GM18520 (cell line): ENCODE results near the gene SPDYE17.
"Not testable (repeated sequence)": the region's sequence is repeated elsewhere in the genome, so short reads cannot be mapped to it uniquely, and the experiment has no call there.

ENCODE experiments used
- ATAC-seq: cut with Tn5 transposase; IDR thresholded peaks from one replicate; pipeline ENCODE4 v1.9.1; 2021; ENCODE audit not compliant: unreplicated experiment

The SPDYE17 gene

DNA sequence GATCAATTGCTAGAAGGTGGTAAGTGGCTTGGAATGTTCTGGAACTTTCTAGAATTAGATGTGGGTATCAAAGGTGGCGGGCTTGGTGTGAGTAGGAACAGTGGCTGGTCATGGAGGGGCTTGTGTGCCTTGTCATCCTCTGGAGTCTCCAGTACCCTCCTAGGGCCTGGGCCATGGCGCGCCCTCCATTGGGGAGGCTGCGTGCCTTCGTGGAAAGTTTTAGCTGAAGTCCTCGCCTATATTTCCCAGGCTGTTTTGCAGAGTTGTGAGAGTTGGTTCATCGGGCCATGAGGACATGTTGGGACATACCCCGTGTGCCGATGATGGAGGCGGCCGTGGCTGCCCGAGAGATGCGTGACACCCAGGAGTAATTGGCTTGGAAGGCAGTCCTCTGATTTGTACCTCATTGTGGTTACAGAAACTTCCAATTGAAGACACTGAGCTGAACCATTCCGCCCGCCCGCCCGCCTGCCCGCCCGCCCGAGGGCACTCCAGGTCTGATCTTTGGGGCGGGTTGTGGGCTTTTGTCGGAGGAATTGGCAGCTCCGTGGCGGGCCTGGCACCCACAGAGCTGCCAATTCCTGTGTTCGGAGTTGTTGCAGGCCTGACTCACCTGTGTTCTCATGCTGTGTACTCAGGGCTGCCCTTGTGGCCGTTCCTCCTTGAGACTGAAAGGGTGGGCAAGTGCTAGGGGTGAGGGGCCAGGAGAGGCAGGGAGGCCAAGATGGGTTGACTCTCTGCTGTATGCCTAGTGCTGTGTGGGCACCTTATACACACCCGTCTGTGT is 57.2 kb downstream of the SPDYE17 start:
- not testable (repeated sequence) for ATAC-seq

DNA sequence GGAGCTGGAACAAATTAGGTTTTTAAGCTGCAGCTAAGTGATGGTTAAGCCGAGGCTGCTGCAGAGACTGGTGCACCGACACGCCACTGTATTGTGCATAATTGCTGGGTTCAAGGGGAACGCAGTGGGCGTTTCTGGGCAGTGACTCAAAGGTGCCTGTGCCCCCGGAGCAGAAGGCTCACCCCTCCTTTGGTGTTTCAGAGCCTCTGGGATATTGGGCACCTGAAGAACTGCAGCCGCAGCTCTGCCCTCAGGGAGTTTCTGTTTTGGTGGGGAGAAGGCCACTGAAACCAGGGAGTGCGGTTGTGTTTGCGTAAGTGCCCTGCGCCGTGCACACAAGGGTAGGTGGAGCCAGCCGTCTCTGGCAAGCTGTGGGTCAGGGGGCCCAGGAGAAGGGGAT is 57.8 kb downstream of the SPDYE17 start:
- not testable (repeated sequence) for ATAC-seq

- ATAC-seq, result not testable (repeated sequence)
These were observed 59.8 kb downstream of the SPDYE17 start for GRCh38 chr7:76972391-76972790.
